Activated T-cell treated with anti-CD3 and anti-CD28 coated beads, Interleukin-2, amount 50 U/mL, for 72 hours (primary cell): Measurements from ENCODE around the gene NSG2. TPM values are rescaled to one million over a fixed set of nuclear protein-coding genes. Genes with fewer than 3 reads are reported as not detected.

Experiments used
- ATAC-seq, 2 donors: fragments of 150-1000 bp; cut with Tn5 transposase; replicated peaks in 1 of 2; 2 replicates each; pipeline ENCODE4 v1.10.0; 2021; ENCODE audit warnings: moderate library complexity in 2 of 2, mild to moderate bottlenecking in 1 of 2
- DNase-seq, 2 donors: peaks; one replicate each; pipeline ENCODE4 v3.0.0; 2021 to 2022; ENCODE audit warnings: mixed read lengths in 1 of 2
- H3K27ac Mint-ChIP-seq: one replicate; pipeline ENCODE4 v1.8.0; 2022; ENCODE audit warnings: mild to moderate bottlenecking, moderate library complexity, mixed read lengths
- H3K27me3 Mint-ChIP-seq: one replicate; pipeline ENCODE4 v1.8.0; 2022; ENCODE audit warnings: low read depth, mixed read lengths
- H3K36me3 Mint-ChIP-seq, 2 donors: one replicate each; pipeline ENCODE4 v1.8.0; 2022; ENCODE audit warnings: mixed read lengths in 2 of 2, mild to moderate bottlenecking in 1 of 2; ENCODE audit not compliant: insufficient read depth in 2 of 2
- H3K4me1 Mint-ChIP-seq: one replicate; pipeline ENCODE4 v1.8.0; 2022; ENCODE audit warnings: low read depth, mixed read lengths
- H3K4me3 Mint-ChIP-seq, 2 donors: one replicate each; pipeline ENCODE4 v1.8.0; 2022; ENCODE audit warnings: mild to moderate bottlenecking in 2 of 2, mixed read lengths in 2 of 2, moderate library complexity in 2 of 2
- H3K9me3 Mint-ChIP-seq, 2 donors: one replicate each; pipeline ENCODE4 v1.8.0; 2022; ENCODE audit warnings: mixed read lengths in 2 of 2
- total RNA-seq, 2 donors: library from RNA; stranded (reverse); gene quantifications; one replicate each; pipeline ENCODE4 v1.2.3, GENCODE V29; 2022

The NSG2 gene
- total RNA-seq, 2 donors from 2014 or later: not detected

GRCh38 chr5:174067499-174067898 lies 22.0 kb downstream of the NSG2 start:
- no peak overlapping the region for H3K4me3 Mint-ChIP-seq
- no peaks in the 10 kb centered on the region for H3K4me1 Mint-ChIP-seq
- no peak for DNase-seq
- H3K9me3 Mint-ChIP-seq: no peaks in the 10 kb centered on the region
- H3K27me3 Mint-ChIP-seq: peaks cover 14% of the 10 kb centered on the region
- no peak for ATAC-seq
- no peaks in the 10 kb centered on the region for H3K36me3 Mint-ChIP-seq
- no peak overlapping the region for H3K27ac Mint-ChIP-seq

GRCh38 chr5:174071484-174071883 lies 26.0 kb downstream of the NSG2 start:
- Mint-ChIP-seq H3K36me3 (no peaks in the 10 kb centered on the region), H3K9me3 (no peaks in the 10 kb centered on the region), H3K4me3 (no peak overlapping the region), H3K27ac (no peak overlapping the region), H3K27me3 (no peaks in the 10 kb centered on the region), H3K4me1 (no peaks in the 10 kb centered on the region)
- ATAC-seq: no peak
- no peak for DNase-seq

GRCh38 chr5:174073122-174073660 lies 27.7 kb downstream of the NSG2 start:
- H3K4me1 Mint-ChIP-seq: no peaks in the 10 kb centered on the region
- H3K9me3 Mint-ChIP-seq: no peaks in the 10 kb centered on the region
- no peaks in the 10 kb centered on the region for H3K27me3 Mint-ChIP-seq
- no peaks in the 10 kb centered on the region for H3K36me3 Mint-ChIP-seq
- no peak overlapping the region for H3K4me3 Mint-ChIP-seq
- no peak for DNase-seq
- no peak for ATAC-seq
- no peak overlapping the region for H3K27ac Mint-ChIP-seq

GRCh38 chr5:174074369-174074768 lies 28.9 kb downstream of the NSG2 start:
- ATAC-seq: no peak
- H3K36me3 Mint-ChIP-seq: no peaks in the 10 kb centered on the region
- H3K27me3 Mint-ChIP-seq: no peaks in the 10 kb centered on the region
- no peaks in the 10 kb centered on the region for H3K9me3 Mint-ChIP-seq
- H3K27ac Mint-ChIP-seq: no peak overlapping the region
- DNase-seq: no peak
- H3K4me3 Mint-ChIP-seq: no peak overlapping the region
- H3K4me1 Mint-ChIP-seq: no peaks in the 10 kb centered on the region

- DNase-seq (no peak), ATAC-seq (no peak)
- Mint-ChIP-seq H3K27ac (no peak overlapping the region), H3K9me3 (no peaks in the 10 kb centered on the region), H3K4me3 (no peak overlapping the region), H3K4me1 (no peaks in the 10 kb centered on the region), H3K27me3 (no peaks in the 10 kb centered on the region), H3K36me3 (no peaks in the 10 kb centered on the region)
Measured at GRCh38 chr5:174078416-174078815, 32.9 kb downstream of the NSG2 start.

- Mint-ChIP-seq H3K27me3 (no peaks in the 10 kb centered on the region), H3K4me3 (no peak overlapping the region), H3K27ac (no peak overlapping the region), H3K36me3 (no peaks in the 10 kb centered on the region), H3K4me1 (no peaks in the 10 kb centered on the region), H3K9me3 (no peaks in the 10 kb centered on the region)
- ATAC-seq (no peak), DNase-seq (no peak)
Measured at GRCh38 chr5:174082286-174082685, 36.8 kb downstream of the NSG2 start.

GRCh38 chr5:174083056-174083827 lies 37.7 kb downstream of the NSG2 start:
- H3K27me3 Mint-ChIP-seq: no peaks in the 10 kb centered on the region
- no peak for DNase-seq
- no peak overlapping the region for H3K4me3 Mint-ChIP-seq
- no peaks in the 10 kb centered on the region for H3K4me1 Mint-ChIP-seq
- no peak overlapping the region for H3K27ac Mint-ChIP-seq
- no peaks in the 10 kb centered on the region for H3K36me3 Mint-ChIP-seq
- ATAC-seq: no peak
- H3K9me3 Mint-ChIP-seq: no peaks in the 10 kb centered on the region

- no peak overlapping the region for H3K27ac Mint-ChIP-seq
- DNase-seq (no peak), ATAC-seq (no peak)
- no peaks in the 10 kb centered on the region for H3K27me3 Mint-ChIP-seq
- no peaks in the 10 kb centered on the region for H3K9me3 Mint-ChIP-seq
- no peaks in the 10 kb centered on the region for H3K36me3 Mint-ChIP-seq
- H3K4me1 Mint-ChIP-seq: no peaks in the 10 kb centered on the region
- H3K4me3 Mint-ChIP-seq: no peak overlapping the region
Measured at GRCh38 chr5:174084691-174085154, 39.2 kb downstream of the NSG2 start.

GRCh38 chr5:174086751-174087150 lies 41.2 kb downstream of the NSG2 start:
- Mint-ChIP-seq H3K36me3 (no peaks in the 10 kb centered on the region), H3K9me3 (no peaks in the 10 kb centered on the region), H3K27me3 (no peaks in the 10 kb centered on the region), H3K4me3 (no peak overlapping the region), H3K27ac (no peak overlapping the region), H3K4me1 (no peaks in the 10 kb centered on the region)
- ATAC-seq (no peak), DNase-seq (no peak)

GRCh38 chr5:174087783-174088182 lies 42.3 kb downstream of the NSG2 start:
- DNase-seq: no peak
- no peak for ATAC-seq
- Mint-ChIP-seq H3K27me3 (no peaks in the 10 kb centered on the region), H3K9me3 (no peaks in the 10 kb centered on the region), H3K27ac (no peak overlapping the region), H3K36me3 (no peaks in the 10 kb centered on the region), H3K4me1 (no peaks in the 10 kb centered on the region), H3K4me3 (no peak overlapping the region)

GRCh38 chr5:174090129-174090528 lies 44.6 kb downstream of the NSG2 start:
- Mint-ChIP-seq H3K9me3 (no peaks in the 10 kb centered on the region), H3K36me3 (no peaks in the 10 kb centered on the region), H3K4me3 (no peak overlapping the region), H3K27me3 (no peaks in the 10 kb centered on the region), H3K27ac (no peak overlapping the region), H3K4me1 (no peaks in the 10 kb centered on the region)
- ATAC-seq (no peak), DNase-seq (no peak)

GRCh38 chr5:174093123-174093522 lies 47.6 kb downstream of the NSG2 start:
- H3K36me3 Mint-ChIP-seq: no peaks in the 10 kb centered on the region
- H3K4me1 Mint-ChIP-seq: no peaks in the 10 kb centered on the region
- DNase-seq (no peak), ATAC-seq (no peak)
- no peak overlapping the region for H3K27ac Mint-ChIP-seq
- no peaks in the 10 kb centered on the region for H3K9me3 Mint-ChIP-seq
- H3K4me3 Mint-ChIP-seq: no peak overlapping the region
- no peaks in the 10 kb centered on the region for H3K27me3 Mint-ChIP-seq

- Mint-ChIP-seq H3K4me3 (no peak overlapping the region), H3K27ac (no peak overlapping the region), H3K9me3 (no peaks in the 10 kb centered on the region), H3K4me1 (no peaks in the 10 kb centered on the region), H3K27me3 (no peaks in the 10 kb centered on the region), H3K36me3 (no peaks in the 10 kb centered on the region)
- DNase-seq: no peak
- ATAC-seq: no peak
Measured at GRCh38 chr5:174094857-174095606, 49.5 kb downstream of the NSG2 start.
